ENCODE measurements around the gene NOX5. TPM values are rescaled to one million over a fixed set of nuclear protein-coding genes. Genes with fewer than 3 reads are reported as not detected.

NOX5 gene
- total RNA-seq, 1 experiment from 2014 or later: 0.91 TPM

DNA sequence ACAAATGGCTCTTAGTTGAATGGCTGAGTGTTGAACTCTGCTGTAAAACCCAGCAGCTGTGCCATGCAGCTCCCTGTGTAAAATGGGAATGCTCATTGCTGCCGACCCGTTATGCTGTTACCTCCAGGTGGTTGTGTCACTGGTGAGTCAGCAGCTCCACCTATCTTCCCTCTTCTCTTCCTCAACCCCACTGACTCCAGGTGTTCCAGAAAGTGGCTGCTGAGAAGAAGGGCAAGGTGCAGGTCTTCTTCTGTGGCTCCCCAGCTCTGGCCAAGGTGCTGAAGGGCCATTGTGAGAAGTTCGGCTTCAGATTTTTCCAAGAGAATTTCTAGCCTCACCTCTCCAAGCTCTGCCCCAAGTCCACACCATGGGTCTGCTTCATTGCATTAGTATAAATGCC is 41.9 kb downstream of the NOX5 start (continued):
- TF ChIP-seq, protein P1, sequence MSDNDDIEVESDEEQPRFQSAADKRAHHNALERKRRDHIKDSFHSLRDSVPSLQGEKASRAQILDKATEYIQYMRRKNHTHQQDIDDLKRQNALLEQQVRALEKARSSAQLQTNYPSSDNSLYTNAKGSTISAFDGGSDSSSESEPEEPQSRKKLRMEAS (IDR thresholded peaks at IDR 0.05): no peak
- TF ChIP-seq, protein P2, sequence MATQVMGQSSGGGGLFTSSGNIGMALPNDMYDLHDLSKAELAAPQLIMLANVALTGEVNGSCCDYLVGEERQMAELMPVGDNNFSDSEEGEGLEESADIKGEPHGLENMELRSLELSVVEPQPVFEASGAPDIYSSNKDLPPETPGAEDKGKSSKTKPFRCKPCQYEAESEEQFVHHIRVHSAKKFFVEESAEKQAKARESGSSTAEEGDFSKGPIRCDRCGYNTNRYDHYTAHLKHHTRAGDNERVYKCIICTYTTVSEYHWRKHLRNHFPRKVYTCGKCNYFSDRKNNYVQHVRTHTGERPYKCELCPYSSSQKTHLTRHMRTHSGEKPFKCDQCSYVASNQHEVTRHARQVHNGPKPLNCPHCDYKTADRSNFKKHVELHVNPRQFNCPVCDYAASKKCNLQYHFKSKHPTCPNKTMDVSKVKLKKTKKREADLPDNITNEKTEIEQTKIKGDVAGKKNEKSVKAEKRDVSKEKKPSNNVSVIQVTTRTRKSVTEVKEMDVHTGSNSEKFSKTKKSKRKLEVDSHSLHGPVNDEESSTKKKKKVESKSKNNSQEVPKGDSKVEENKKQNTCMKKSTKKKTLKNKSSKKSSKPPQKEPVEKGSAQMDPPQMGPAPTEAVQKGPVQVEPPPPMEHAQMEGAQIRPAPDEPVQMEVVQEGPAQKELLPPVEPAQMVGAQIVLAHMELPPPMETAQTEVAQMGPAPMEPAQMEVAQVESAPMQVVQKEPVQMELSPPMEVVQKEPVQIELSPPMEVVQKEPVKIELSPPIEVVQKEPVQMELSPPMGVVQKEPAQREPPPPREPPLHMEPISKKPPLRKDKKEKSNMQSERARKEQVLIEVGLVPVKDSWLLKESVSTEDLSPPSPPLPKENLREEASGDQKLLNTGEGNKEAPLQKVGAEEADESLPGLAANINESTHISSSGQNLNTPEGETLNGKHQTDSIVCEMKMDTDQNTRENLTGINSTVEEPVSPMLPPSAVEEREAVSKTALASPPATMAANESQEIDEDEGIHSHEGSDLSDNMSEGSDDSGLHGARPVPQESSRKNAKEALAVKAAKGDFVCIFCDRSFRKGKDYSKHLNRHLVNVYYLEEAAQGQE (IDR thresholded peaks at IDR 0.05; ENCODE audit: low read depth): peak; percentile 55
- TF ChIP-seq TCF7L2 (IDR thresholded peaks at IDR 0.05; ENCODE audit: borderline replicate concordance, extremely low read depth, insufficient read depth, insufficient read length) (no peak), FOSL1 (IDR thresholded peaks at IDR 0.05; ENCODE audit: low read depth) (peak; percentile 28; the same call in 1 of the 2 replicates), CEBPB (IDR thresholded peaks at IDR 0.05; ENCODE audit: low read depth) (no peak), CBX3 (IDR thresholded peaks at IDR 0.05; ENCODE audit: low read depth) (peak; percentile 34; the same call in 1 of the 2 replicates), SRF (IDR thresholded peaks at IDR 0.05; ENCODE audit: low read depth) (no peak), SP1 (IDR thresholded peaks at IDR 0.05; ENCODE audit: low read depth) (no peak), ELF1 (IDR thresholded peaks at IDR 0.05; ENCODE audit: borderline replicate concordance, low read depth) (no peak), SIN3A (IDR thresholded peaks at IDR 0.05; ENCODE audit: low read depth) (no peak)
- TF ChIP-seq, protein P3, sequence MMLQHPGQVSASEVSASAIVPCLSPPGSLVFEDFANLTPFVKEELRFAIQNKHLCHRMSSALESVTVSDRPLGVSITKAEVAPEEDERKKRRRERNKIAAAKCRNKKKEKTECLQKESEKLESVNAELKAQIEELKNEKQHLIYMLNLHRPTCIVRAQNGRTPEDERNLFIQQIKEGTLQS (IDR thresholded peaks at IDR 0.05): no peak
